IPS DF 4.7 (cell line): Measurements from ENCODE around the gene INPP4B.
"Not testable (repeated sequence)": the region's sequence is repeated elsewhere in the genome, so short reads cannot be mapped to it uniquely, and the experiment has no call there.

Experiments used
- DNase-seq: peaks from one replicate; pipeline ENCODE4 v3.0.0-alpha.2; 2013; ENCODE audit warnings: low spot score; ENCODE audit errors: extremely low read depth

The INPP4B gene

DNA sequence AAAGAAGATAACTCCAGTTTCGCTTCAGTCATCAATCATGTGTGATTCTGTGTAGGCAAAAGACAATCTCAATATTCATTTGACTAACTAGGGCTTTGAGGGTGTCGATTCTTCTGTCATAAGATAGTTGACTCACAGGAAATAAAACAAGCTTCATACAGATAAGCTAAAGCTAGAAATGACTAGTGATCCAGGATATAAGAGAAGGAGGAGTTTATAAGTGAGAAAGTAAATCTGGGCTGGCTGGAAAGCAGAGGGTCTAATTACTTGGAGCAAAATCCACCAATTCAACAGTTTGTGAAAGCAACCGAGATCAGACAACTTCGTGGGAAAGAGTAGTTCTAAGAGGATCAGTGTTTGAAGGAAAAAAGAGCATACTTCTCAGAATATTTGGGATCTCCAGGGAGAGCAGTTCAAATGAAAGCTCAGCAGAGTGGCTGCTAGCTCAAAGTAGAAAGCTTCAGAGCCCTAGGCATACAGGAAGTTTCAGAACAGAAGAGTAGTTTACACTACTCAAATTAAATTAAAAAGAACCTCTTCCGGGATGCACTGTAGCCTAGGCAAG lies 429.3 kb downstream of the INPP4B start:
- DNase-seq, result no peak

DNA sequence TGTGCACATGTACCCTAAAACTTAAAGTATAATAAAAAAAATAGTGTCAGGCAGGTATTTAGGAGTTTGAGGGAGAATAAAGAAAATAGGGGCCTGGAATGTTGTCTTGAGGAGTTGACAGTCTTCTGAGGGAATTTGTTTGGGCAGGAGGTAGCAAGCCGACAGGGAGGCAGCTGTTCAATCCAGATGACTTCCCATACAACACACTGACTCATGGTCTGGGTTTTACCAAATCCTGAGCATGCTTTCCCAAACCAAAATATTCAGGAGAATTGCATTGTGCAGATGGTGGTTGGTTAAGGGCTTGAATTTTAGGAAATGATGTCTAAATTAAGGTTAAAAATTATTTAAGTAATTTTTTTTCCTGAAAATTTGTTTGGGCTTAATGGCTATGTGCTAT lies 430.0 kb downstream of the INPP4B start:
- DNase-seq, result no peak

DNA sequence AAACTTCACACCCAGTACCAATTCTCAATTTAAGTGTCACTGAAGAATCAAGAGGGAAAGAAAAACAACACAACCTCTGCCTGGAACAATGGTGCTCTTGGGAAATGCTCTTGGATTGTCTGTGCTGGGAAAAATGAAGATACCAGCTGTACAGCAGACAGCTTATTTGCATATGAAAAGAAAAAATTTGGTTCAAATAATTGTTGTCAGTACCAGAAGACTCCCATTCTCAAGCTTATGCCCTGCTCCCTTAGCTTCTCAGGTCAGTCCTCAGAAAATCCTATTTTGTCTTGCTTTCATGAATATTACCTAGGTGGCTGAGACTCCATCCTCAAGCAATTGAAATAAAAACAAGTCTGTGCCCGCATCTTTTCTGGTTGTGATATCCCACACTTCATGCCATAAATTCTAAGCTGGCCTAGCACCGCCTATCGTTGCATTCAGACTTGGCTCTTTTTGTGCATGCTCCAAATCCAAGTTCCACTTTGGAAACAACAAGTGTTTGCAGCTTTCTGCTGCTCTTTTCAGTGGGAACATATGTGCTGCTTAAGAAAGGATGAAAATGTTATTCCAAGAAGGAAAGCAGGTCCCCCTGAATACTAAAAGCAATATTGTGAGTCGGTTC lies 431.6 kb downstream of the INPP4B start:
- no peak for DNase-seq

- no peak for DNase-seq
These were observed 432.6 kb downstream of the INPP4B start for GRCh38 chr4:142413485-142413884.

DNA sequence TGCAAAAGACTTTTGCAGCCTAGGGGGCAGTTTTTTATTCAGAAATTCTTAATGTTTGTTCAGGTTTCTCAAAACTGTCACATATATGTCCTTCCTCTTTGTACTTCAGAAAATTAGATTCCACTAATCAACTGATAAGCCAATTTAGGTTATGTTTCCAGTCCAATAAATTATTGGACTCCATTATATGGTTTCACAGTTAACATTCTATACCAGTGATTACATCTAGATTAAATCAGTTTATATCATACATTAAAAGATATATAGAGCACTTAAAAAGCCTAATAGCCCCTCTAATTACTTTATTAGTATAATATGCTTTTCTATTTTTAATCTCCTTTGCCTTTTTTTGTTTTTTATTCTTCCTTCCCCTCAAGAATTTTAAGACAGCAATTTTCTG lies 434.1 kb downstream of the INPP4B start:
- DNase-seq, result no peak

GRCh38 chr4:142408003-142408441 lies 438.1 kb downstream of the INPP4B start:
- DNase-seq, result no peak

DNA sequence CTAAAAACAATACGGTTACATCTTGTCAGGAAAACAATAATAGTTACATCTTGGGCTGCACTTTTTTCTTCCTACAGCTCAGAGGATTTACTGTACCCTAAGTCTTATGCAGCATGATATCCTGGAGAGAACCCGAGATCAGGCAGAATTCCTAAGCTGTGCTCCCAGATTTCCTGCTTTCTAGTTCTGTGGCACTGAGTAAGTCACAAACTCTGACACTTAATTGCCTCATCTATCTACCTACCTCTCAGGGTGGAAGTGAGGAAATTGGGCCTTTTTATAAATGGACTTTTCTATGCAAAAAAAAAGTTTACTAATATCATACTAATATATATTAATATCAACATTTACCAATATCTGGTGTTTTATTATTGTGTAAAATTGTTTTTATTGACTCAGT lies 438.5 kb downstream of the INPP4B start:
- no peak for DNase-seq

DNA sequence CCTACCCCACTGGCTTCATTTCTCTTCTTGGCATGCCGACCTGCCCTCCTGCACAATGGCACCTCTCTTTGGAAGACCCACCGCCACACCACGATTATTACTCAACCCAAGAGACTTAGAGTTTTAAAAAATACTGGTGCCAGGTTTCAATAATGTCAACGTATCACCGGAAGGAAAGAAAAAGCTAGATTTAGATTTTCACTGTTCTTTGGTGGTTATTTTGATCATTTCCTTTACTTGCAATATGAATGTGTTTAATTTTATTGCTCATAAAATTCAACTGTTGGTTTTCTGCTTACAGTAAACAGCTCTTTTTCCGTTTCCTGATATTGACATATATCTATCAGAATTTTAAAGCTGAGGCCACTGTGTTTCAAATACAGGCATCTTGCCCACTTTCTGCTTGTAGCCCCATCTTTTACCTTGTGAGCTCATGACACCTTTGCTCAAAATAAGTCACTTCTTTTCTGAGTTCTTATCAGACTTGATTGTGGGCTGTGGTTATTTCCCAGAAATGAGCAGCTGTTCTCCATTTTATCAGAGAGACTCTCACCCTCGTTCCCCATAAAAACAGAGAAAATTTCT lies 439.1 kb downstream of the INPP4B start:
- DNase-seq, result no peak

- DNase-seq, result no peak
These were observed 439.6 kb downstream of the INPP4B start for GRCh38 chr4:142406499-142406835.

GRCh38 chr4:142405695-142406498 lies 440.2 kb downstream of the INPP4B start:
- DNase-seq, result no peak

DNA sequence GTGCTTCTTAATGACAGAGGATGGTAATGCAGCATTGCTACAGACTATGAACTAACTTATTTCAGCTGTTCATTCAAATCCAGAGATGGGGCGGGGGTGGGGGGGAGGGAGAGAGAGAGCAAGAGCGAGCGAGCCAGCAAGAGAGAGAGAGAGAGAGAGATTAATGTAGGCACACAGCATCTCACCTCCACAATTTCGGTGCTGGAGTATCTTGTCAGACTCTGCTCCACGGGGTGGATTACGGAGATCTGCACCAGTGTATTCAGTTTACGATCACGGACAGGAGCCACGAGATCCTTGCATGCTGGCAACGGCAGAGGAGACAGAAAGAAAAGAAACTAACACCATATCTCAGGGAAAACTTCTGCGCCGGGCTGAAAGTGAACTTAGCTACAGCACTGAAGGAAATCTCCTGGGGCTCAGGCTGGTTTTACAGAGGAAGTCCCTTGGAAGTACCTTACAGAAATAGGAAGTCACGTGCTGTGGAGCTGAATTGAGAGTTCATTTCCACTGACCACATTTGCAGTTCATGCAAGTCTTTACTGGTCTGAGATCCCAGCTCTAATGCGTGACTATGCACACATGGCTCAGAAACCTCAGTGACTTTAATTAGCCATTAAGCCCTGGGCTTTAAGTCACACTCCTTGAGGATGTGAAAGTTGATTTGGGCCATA lies 440.9 kb downstream of the INPP4B start:
- DNase-seq, result no peak

- no peak for DNase-seq
These were observed 441.9 kb downstream of the INPP4B start for GRCh38 chr4:142404191-142404611.

GRCh38 chr4:142402900-142403299 lies 443.2 kb downstream of the INPP4B start:
- no peak for DNase-seq

GRCh38 chr4:142402156-142402555 lies 443.9 kb downstream of the INPP4B start:
- no peak for DNase-seq

DNA sequence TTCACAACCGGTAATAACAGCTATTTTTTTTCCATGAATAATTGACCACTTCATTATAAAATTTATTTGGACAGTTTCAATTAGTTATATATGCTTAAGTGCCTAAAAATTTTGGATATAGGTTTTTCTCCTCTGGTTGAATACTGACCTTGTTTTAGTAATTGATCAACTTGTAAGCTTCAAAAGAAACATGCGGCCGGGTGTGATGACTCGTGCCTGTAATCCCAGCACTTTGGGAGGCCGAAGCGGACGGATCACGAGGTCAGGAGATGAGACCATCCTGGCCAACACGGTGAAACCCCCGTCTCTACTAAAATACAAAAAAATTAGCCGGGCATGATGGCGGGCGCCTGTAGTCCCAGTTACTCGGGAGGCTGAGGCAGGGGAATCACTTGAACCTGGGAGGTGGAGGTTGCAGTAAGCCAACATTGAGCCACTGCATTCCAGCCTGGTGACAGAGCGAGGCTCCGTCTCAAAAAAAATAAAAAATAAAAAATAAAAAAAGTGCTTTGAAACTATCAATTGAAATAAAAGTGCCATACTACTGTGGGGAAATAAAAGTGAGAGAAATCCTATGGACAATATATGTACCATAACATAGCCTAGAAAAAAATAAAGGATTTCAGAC lies 448.6 kb downstream of the INPP4B start:
- DNase-seq, result not testable (repeated sequence)

GRCh38 chr4:142396279-142396678 lies 449.8 kb downstream of the INPP4B start:
- DNase-seq, result no peak

DNA sequence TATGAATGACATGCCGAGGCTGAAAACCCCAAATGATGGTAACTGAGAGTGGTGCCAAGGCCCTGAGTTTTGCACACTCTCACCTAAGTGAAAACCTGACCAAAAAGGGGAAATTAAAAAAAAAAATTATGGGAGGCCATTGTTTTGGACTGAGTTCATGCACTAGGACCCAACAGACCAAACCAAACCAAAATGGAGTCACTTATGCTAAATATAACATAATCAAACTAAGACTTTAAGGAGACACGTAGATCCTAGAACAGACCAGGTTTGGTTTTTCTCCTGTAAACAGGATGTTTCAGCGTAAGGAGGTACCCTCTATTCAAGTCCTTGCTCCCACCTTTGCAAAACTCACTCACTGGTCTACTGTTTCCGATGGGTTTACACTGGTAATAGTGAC lies 453.0 kb downstream of the INPP4B start:
- DNase-seq, result no peak

- no peak for DNase-seq
These were observed 459.2 kb downstream of the INPP4B start for GRCh38 chr4:142386856-142387255.

- DNase-seq, result no peak
These were observed 459.7 kb downstream of the INPP4B start for GRCh38 chr4:142386449-142386848.

GRCh38 chr4:142383800-142384470 lies 462.2 kb downstream of the INPP4B start:
- DNase-seq, result no peak

DNA sequence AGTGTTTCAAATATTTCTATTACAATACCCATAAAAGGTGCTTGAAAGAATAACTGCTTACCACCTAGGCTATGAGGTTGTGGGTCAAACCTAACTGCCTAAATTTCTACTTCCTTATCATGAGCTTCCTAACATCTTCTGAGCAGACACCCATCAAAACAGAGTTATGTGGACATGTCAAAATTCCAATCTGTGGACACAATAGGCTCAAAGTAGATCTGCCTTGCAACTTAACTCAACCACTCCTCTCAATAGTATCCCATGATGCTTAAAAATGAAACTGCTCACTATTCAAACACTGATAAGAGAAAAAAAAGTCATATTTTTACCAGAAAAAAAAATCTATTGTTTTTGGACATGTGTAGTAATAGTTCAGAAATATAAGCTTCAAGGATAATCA lies 462.7 kb downstream of the INPP4B start:
- no peak for DNase-seq
